DND-41 (cell line): ENCODE data around the gene EFR3B.
"Not testable (repeated sequence)": the region's sequence is repeated elsewhere in the genome, so short reads cannot be mapped to it uniquely, and the experiment has no call there.

Source experiments
- ATAC-seq: fragments of 200-7000 bp; cut with Tn5 transposase; 3 replicates; pipeline ENCODE4 v1.9.1; 2021; ENCODE audit warnings: low read depth; ENCODE audit not compliant: insufficient read depth
- DNase-seq: peaks from one replicate; pipeline ENCODE4 v3.0.0-alpha.2; 2020
- H2AFZ ChIP-seq: 2 replicates; pipeline ENCODE4 v1.6.0; 2012; ENCODE audit warnings: low read depth, low read length
- H3K27ac ChIP-seq: 2 replicates; pipeline ENCODE4 v1.5.1; 2012; ENCODE audit warnings: low read length, inconsistent platforms
- H3K27me3 ChIP-seq: fragments of 200-600 bp; sonication (generic); 2 replicates; pipeline ENCODE4 v1.6.0; 2012; ENCODE audit warnings: low read length, mild to moderate bottlenecking, inconsistent platforms; ENCODE audit not compliant: insufficient read depth, poor library complexity
- H3K36me3 ChIP-seq: 2 replicates; pipeline ENCODE4 v1.5.1; 2012; ENCODE audit warnings: low read length, inconsistent platforms; ENCODE audit not compliant: insufficient read depth
- H3K4me1 ChIP-seq: 2 replicates; pipeline ENCODE4 v1.5.1; 2012; ENCODE audit warnings: mild to moderate bottlenecking, low read length; ENCODE audit not compliant: insufficient read depth
- H3K4me2 ChIP-seq: 2 replicates; pipeline ENCODE4 v1.6.0; 2012; ENCODE audit warnings: mild to moderate bottlenecking, moderate library complexity, low read length, inconsistent platforms; ENCODE audit not compliant: insufficient read depth
- H3K4me3 ChIP-seq, 2 experiments: fragments of 200-600 bp in 1 of 2; shearing (Covaris generic) in 1 of 2; 2 replicates each; pipeline ENCODE4 v1.5.1; 2012 to 2016; ENCODE audit warnings: inconsistent platforms in 2 of 2, low read length in 2 of 2, mild to moderate bottlenecking in 2 of 2, low read depth in 1 of 2, moderate library complexity in 1 of 2
- H3K79me2 ChIP-seq: 2 replicates; pipeline ENCODE4 v1.6.0; 2012; ENCODE audit warnings: low read length, inconsistent platforms; ENCODE audit not compliant: insufficient read depth
- H3K9ac ChIP-seq: 2 replicates; pipeline ENCODE4 v1.6.0; 2012; ENCODE audit warnings: low read depth, mild to moderate bottlenecking, inconsistent platforms, low read length, moderate library complexity
- H3K9me3 ChIP-seq: 2 replicates; pipeline ENCODE4 v1.5.1; 2012; ENCODE audit warnings: low read length, moderate library complexity, mild to moderate bottlenecking, inconsistent platforms; ENCODE audit not compliant: insufficient read depth, severe bottlenecking
- H4K20me1 ChIP-seq: 2 replicates; pipeline ENCODE4 v1.6.0; 2012; ENCODE audit warnings: low read length; ENCODE audit not compliant: insufficient read depth
- CTCF ChIP-seq: IDR thresholded peaks from 2 replicates; pipeline ENCODE4 v1.5.1; 2012; ENCODE audit warnings: borderline replicate concordance, low read length, moderate library complexity, mild to moderate bottlenecking; ENCODE audit not compliant: poor library complexity, severe bottlenecking; ENCODE audit errors: extremely low read depth
- EZH2 ChIP-seq: IDR thresholded peaks from 3 replicates; pipeline ENCODE4 v1.6.1; 2012; ENCODE audit warnings: borderline replicate concordance, low read depth, mild to moderate bottlenecking, moderate library complexity, low read length, inconsistent platforms; ENCODE audit not compliant: severe bottlenecking

The EFR3B gene

GRCh38 chr2:25125189-25125588 lies 83.3 kb downstream of the EFR3B start:
- no peaks in the 10 kb centered on the region for H3K9me3 ChIP-seq
- ATAC-seq = no peak
- no peak overlapping the region for H3K27ac ChIP-seq
- H3K4me3 ChIP-seq = no peak overlapping the region
- no peaks in the 10 kb centered on the region for H3K36me3 ChIP-seq
- H3K4me1 ChIP-seq = peaks cover 4% of the 10 kb centered on the region
- no peak overlapping the region for H3K4me2 ChIP-seq
- no peaks in the 10 kb centered on the region for H3K27me3 ChIP-seq
- no peak overlapping the region for H2AFZ ChIP-seq
- no peaks in the 10 kb centered on the region for H3K79me2 ChIP-seq
- no peak for DNase-seq
- no peak overlapping the region for H3K9ac ChIP-seq
- no peaks in the 10 kb centered on the region for H4K20me1 ChIP-seq
- TF ChIP-seq CTCF (no peak), EZH2 (no peak)

GRCh38 chr2:25125976-25126375 lies 84.1 kb downstream of the EFR3B start:
- H3K79me2 ChIP-seq = no peaks in the 10 kb centered on the region
- TF ChIP-seq EZH2 = no peak
- TF ChIP-seq CTCF = no peak
- H3K27me3 ChIP-seq = no peaks in the 10 kb centered on the region
- no peak for DNase-seq
- no peak overlapping the region for H3K9ac ChIP-seq
- no peak overlapping the region for H2AFZ ChIP-seq
- no peaks in the 10 kb centered on the region for H3K36me3 ChIP-seq
- no peak overlapping the region for H3K4me3 ChIP-seq
- peaks cover 4% of the 10 kb centered on the region for H3K4me1 ChIP-seq
- no peaks in the 10 kb centered on the region for H3K9me3 ChIP-seq
- H3K27ac ChIP-seq = no peak overlapping the region
- ATAC-seq = no peak
- no peak overlapping the region for H3K4me2 ChIP-seq
- no peaks in the 10 kb centered on the region for H4K20me1 ChIP-seq

GRCh38 chr2:25127071-25127470 lies 85.2 kb downstream of the EFR3B start:
- ATAC-seq, H2AFZ ChIP-seq, H3K36me3 ChIP-seq, H3K4me1 ChIP-seq, H3K27me3 ChIP-seq, DNase-seq, H3K4me2 ChIP-seq, H3K9ac ChIP-seq, H3K4me3 ChIP-seq, H3K27ac ChIP-seq, H3K79me2 ChIP-seq, H3K9me3 ChIP-seq, H4K20me1 ChIP-seq: not testable (repeated sequence)

- Histone ChIP-seq H3K27ac (no peak overlapping the region), H3K79me2 (no peaks in the 10 kb centered on the region), H3K9me3 (no peaks in the 10 kb centered on the region), H2AFZ (peak overlapping the region; percentile 19; the same call in 1 of the 2 replicates), H3K4me3 (no peak overlapping the region), H3K36me3 (no peaks in the 10 kb centered on the region), H3K27me3 (no peaks in the 10 kb centered on the region), H3K4me1 (peaks cover 4% of the 10 kb centered on the region), H3K4me2 (no peak overlapping the region), H4K20me1 (no peaks in the 10 kb centered on the region), H3K9ac (no peak overlapping the region)
- TF ChIP-seq CTCF = no peak
- no peak for TF ChIP-seq EZH2
- DNase-seq (no peak), ATAC-seq (no peak)
Measured at GRCh38 chr2:25127646-25128045, 85.8 kb downstream of the EFR3B start.
